GM19452 (cell line): ENCODE results near the gene CC2D1A.

ENCODE experiments used
- ATAC-seq: cut with Tn5 transposase; IDR thresholded peaks from one replicate; pipeline ENCODE4 v1.9.1; 2021; ENCODE audit not compliant: unreplicated experiment

CC2D1A gene

DNA sequence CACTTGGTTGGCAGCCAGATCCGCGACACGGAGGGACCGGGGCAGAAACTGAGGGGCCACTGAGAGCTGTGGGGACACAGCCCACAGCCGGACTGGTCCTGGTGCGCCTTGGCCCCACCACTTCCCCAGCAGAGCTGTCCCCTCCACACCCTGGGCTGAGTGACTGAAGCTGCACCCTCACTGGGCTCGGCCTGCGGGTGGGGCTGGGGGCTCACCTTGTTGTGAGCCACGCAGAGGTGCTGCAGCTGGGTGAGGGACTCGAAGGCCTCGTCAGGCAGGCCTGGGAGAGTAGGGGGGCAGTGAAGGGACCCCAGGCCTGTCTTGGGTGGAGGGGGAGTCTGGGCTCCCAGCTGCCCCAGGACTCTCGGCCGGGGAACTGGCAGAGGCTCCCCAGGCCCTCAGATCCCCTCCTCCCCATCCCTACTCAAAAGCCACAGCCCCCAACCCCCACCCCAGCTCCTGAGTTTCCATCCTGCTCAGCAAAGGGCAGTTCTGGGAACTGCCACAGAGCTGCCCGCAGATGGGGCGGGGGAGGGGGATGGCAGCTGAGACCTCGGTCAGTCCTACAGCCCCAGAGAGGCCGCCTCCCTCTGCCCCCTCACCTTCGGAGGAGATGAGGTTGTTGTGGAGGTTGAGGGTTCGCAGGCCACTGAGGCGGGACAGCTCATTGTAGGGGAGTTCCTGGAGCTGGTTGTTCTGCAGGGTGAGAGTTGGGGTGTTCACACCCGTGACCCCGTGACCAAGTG is 29.9 kb downstream of the CC2D1A start:
- no peak for ATAC-seq

DNA sequence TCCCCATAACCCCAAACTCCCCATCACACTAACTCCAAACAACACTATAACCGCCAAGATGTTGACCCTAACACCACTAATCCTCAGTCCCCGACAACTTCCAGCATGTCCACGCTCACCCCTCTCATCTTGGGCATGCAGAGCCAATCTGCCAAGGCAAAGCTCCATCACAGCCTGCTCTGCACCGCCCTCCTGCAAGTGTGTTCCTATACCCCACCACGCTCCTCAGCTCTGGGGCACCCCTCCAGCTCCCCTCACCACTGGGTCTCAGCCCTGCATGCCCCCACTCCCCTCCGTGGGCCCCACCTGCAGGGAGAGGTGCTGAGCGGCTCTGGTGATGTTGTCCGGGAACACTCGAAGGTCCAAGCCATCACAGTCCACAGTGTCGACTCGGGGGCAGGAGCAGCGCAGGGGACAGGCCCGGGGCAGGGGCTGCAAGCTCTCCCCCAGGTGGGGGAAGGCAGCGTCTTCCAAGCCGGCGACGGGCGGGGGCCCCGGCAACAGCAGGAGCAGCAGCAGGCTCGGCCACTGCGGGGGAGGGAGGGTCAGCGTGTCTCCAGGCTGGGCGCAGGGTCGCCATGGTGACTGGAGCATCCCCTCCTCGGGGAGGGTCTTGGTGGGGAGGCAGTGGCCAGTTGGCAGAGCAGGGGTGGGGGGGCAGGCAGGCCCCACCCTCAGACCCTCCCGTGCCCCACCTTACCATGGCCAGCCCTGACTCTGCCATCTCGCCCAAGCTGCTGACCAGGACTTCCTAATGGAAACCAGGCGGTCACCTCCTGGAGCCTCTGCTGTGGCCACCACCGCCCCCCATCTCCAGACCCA is 31.7 kb downstream of the CC2D1A start:
- no peak for ATAC-seq

DNA sequence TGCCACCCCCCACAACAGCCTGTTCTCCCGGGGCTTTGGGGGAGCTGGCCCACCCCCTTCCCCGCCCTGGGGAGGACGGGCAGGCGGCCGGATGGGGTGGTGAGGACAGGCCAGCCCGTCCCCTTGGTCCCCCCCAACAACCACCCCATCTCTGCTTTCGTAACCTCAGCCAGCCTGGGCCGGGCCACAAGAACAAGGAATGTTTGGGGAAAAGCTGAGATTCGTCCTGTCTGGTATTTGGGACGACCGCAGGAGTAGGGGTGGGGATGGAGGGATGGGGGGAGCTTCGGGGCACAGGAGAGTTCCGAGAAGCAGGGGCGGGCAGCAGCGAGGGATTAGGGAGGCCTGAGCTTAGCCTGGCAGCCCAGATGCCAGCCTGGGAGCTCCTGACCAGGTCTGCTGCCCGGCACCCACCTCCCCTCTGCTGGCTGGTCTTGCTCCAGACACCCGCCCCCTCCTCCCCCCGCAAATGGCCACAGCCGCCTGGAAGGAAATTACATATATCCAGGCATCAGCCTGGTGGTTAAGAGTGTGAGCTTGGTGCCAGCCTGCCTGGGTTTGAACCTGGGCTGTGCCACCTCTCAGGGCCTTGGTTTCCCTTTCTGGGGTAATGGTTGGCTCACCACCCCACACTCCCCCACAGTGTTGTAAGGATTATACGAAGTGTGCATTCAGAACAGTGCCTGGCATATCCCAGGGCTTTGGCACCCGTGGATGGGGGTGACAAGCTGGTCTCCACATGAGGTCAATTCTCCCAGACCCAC is 32.5 kb downstream of the CC2D1A start, which contains the start of gene PODNL1:
Gene PODNL1 (minus strand): TSS at position 117 of the 764 bp plus-strand sequence. CDS start 236 bp downstream, outside the sequence.
- no peak for ATAC-seq

DNA sequence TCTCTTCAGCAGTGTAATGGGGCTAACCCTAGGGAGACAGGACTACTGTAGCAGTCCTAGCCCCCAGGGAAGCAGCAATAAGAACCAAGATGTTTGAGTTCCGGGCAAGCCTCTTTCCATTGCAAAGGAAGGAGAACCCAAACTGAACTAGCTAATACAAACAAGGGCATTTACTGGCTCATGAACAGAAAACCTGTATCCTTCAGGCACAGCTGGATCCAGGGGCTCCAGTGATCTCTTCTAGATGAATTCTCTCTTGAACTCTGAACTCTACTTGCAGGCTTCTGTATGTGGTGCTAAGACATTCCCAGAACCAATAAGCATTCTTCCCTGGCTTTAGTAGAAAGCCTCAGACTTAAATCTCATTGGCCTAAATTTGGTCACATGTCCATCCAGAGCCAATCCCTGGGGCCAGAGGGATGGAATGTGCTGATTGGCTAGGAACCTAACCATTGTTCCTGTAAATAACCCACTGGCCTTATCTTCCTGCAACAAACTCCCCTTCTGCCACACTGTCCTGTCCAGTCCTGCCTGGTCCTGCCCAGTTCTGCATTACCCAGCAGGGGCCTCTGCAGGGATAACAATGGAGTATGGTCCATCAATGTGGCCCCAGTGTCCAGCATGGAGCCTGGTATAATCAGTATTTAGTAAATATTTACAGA is 36.2 kb downstream of the CC2D1A start:
- ATAC-seq = no peak

DNA sequence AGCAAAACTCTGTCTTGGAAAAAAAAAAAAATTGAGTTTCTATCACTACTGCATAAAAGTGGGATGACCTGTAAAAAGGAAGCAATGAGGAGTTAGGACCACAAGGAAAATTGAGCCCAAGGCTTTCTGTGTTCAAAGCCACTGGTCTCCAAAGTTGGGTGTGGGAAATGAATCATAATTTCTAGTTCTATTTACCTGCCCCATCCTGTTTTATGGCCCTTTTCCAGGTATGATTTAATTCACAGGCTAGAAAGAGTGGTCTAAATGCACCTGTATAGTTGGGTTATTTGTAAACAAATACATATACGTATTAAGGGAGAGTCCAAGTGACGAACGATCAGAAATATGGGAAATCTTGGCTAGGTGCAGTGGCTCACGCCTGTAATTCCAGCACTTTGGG is 40.4 kb downstream of the CC2D1A start:
- ATAC-seq = no peak

DNA sequence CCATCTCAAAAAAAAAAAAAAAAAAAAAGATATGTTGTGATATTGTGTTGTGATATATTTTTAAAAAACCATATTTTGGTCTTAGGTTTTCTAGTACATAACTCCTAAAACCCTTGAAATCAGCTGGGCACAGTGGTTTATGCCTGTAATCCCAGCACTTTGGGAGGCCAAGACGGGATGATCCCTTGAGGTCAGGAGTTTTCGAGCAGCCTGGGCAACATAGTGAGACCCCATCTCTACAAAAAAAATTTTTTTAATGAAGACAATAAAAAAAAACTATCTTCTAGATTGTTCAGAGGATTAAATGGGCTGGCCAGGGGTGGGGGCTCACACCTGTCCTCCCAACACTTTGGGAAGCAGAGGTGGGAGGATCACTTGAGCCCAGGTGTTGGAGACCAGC is 45.0 kb downstream of the CC2D1A start:
- ATAC-seq = no peak

DNA sequence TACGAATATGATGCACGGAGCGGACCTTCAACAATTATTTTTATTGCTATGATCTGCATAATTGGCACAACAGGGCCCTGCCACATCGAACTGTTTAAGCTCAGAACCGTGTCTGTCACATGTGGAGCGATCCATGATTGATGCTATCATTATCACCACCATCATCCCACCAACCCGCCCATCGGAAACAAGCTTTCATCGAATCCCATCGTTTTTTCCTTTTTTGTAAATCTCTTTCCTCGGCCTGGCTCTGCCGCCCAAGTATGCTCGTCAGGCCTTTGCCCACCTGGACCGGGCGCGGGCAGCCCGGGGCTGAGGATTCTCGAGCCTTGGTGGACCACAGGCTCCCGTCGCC is 45.8 kb downstream of the CC2D1A start:
- ATAC-seq = no peak

DNA sequence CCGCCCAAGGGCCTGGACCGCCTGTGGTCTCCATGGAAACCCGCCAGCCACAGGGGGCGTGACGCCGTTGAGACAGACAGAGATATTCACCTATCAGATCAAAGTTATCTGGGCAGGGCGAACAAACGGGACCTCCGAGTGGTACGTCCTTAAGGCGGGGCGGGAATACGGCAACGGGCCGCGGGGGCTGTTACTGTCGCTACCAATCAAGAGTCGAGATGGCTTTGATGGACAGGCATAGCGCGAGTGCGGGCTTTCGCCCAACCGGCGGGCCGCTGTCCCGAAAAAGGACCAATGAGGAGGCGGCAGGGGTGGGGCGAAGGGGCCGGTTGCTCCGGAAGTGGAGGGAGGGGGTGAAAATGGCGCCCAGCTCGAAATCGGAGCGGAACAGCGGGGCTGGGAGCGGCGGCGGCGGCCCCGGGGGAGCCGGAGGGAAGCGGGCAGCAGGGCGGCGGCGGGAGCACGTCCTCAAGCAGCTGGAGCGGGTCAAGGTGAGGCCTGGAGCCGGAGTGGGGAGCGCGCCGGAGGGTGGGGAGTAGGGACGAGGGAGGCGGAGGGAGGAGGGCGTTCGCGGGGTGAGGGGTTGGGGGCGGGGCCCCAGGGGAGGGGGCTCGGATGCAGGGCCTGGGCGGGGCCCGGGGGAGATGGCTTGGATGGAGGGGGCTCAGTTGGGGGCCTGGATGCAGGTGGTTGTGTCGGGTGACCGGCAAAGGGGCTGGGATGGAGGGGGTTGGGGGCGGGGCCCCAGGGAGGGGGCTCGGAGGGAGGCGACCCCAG is 46.3 kb downstream of the CC2D1A start, which contains the start of gene DCAF15:
Gene DCAF15 (plus strand): TSS at position 356 of the 777 bp plus-strand sequence. CDS start 4 bp downstream, at position 360.
- peak; percentile 94 for ATAC-seq

DNA sequence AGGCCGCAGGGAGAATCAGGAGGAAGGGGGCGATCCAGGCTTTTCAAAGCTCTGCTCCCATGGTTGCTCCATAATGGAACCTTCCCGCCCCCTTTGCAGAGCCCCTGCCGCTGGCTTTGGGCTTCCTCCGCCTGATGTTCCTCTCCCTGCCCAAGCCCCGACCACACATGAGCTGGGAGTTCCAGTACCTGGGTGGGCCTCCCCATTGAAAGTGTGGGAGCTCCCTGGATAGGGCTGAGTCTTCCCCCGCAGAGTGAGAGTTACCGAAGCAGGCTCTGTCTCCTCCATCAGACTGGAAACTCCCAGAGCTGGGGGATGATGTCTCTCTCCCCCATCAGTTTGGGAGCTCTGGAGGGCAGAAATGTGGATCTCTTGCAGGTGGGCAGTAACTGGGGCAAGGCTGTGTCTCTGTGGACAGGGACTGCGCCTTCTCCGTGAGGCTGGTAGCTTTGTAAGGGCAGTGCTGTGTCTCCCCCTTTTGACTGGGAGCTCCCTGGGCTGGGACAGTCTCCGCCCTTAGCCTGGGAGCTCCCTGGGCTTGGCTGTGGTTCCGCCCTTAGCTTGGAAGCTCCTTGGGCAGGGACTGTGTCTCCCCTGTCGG is 47.0 kb downstream of the CC2D1A start:
- no peak for ATAC-seq

DNA sequence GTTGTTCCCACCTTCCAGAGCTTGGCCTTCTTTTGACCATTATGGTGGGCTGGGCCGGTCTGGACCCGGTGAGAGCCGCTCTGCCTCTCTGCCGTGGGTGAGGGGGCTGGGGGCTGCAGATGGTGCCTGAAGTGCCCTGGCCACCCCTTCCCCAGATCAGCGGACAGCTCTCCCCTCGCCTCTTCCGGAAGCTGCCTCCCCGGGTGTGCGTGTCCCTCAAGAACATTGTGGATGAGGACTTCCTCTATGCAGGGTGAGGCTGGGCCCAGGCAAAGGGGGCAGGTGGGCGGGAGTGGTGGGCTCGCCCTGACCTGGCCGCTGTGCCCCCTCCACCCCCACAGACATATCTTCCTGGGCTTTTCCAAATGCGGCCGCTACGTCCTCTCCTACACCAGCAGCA is 48.2 kb downstream of the CC2D1A start:
- no peak for ATAC-seq

DNA sequence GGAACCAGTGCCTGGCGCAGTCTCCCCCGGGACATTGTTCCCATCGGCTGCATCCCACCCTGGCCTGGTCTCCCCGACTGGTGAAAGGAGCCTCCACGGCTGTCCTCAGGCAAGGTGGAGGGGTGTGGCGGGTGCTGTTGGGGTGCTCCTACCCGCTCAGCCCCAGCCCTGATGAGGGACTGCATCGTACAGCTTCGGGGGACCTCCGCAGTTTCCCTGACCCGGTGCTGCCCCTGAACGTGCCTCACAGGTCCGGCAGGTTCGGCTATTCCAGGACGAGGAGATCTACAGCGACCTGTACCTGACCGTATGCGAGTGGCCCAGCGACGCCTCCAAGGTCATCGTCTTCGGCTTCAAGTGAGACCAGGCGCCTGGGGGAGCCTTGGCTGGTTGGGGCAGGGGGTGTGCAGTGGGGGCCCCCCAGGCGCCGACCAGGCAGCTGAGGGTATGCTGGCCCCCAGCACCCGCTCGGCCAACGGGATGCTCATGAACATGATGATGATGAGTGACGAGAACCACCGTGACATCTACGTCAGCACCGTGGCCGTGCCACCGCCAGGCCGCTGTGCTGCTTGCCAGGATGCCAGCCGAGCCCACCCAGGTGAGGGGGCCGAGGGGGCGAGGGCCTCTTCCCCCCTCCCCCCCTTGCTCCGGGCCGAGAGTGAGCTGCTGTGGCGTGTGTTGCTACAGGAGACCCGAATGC is 49.8 kb downstream of the CC2D1A start:
- ATAC-seq = no peak

DNA sequence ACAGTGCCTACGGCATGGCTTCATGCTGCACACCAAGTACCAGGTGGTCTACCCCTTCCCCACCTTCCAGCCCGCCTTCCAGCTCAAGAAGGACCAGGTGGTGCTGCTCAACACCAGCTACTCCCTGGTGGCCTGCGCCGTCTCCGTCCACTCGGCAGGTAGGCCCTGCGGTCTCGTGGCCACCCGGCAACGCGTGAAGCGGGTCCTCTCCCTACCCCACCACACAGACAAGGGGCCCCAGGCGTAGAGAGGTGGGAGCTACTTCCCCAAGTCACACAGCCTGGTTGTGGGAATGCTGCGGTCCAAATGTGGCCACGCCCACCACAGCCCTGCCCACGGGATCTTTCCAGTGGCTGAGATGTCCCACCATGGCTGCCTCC is 50.4 kb downstream of the CC2D1A start:
- ATAC-seq = no peak

DNA sequence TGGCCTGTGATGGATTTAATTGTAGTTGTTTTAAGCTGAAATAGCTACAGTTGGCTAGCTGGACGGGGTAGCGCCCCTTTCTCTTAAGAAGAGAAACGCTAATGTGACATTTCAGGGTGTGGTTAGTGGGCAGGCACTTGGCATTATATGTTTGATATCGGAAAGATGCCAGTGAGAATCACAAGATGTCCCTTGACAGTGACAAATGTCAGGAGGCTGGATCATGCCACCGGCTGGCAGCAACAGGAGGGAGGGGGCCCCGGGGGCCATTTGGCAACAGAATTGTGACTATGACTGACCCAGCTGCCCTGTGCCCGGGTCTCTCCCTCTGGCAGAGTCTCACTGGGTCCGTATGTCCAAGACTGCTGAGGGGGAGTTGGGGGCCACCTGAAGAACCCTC is 51.0 kb downstream of the CC2D1A start:
- ATAC-seq = no peak

DNA sequence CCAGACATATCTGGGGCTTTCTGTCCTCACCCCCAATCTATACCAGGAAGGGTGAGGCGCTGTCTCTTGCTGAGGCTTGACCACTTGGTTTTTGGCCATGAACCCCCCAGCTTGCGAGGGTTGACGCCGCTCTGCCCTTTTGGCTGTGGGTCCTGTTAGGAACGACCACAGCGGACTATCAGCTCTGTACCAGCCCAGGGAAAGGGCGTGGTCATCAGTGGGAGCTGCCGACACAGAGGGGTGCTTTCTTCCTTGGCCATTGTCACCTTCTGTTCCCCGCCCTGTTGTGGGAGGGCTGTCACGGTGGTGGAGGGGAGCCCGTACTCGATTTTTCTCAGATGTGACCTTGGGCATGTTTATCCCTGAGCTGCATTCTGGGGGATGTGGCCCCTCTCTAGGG is 52.0 kb downstream of the CC2D1A start:
- ATAC-seq = no peak

DNA sequence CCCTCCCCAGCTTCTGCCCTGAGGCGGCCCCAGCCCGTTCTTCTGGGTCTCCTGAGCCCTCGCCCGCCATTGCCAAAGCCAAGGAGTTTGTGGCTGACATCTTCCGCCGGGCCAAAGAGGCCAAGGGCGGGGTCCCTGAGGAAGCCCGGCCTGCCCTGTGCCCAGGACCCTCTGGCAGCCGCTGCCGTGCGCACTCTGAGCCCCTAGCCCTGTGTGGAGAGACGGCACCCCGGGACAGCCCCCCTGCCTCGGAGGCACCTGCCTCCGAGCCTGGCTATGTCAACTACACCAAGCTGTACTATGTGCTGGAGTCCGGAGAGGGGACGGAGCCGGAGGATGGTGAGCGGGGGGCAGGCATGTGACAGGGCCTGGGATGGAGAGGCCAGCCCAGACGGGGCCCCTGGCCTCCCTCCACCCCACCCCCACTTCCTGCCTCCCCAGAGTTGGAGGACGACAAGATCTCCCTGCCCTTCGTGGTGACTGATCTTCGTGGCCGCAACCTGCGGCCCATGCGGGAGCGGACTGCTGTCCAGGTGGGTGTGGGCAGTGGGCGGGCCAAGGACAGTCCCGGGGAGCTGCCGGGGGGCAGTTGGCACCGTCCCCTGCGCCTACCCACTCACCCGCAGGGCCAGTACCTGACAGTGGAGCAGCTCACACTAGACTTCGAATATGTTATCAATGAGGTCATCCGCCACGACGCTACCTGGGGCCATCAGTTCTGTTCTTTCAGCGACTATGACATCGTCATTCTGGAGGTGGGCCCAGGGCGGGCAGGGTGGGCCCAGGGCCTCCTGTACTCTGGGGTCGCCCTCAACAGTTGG is 53.4 kb downstream of the CC2D1A start:
- ATAC-seq = no peak

DNA sequence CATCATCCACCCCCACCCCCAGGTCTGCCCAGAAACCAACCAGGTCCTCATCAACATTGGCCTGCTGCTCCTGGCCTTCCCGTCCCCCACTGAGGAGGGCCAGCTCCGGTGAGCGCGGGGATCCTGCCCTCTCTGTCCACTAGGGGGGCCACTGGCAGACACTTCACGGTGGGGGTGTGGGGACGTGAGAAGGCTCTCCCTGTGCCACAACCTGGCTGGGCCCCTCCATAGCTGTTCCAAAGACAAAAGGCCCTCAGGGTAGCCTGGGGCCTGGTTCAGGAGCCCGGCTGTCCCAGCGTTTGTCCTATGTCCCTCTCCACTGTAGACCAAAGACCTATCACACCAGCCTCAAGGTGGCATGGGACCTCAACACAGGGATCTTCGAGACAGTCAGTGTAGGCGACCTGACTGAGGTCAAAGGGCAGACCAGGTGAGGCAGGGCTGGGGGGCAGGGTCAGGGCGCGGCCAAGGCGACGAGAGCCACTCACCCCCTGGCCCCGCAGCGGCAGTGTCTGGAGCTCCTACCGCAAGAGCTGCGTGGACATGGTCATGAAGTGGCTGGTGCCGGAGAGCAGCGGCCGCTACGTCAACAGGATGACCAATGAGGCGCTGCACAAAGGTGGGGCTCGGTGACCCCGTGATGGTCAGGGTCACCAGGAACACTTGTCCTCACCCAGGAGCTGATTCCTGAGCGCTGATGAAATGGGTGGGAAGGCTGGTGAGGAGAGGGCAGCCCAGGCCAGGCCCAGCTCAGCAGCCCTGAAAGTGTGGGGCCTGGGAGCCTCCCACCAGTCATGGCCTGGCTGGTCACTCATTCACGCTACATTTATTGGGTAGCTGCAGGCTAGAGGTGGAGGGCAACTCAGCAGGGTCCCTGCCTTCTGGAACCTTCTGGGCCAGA is 54.2 kb downstream of the CC2D1A start:
- no peak for ATAC-seq
